Right cardiac atrium (tissue), 5 donors: ENCODE measurements around the gene ECT2. TPM values are rescaled to one million over a fixed set of nuclear protein-coding genes. Genes with fewer than 3 reads are reported as not detected.
"Not testable (repeated sequence)": the region's sequence is repeated elsewhere in the genome, so short reads cannot be mapped to it uniquely, and the experiment has no call there.

Experiments
- ATAC-seq, 2 donors: fragments of 200-7000 bp; cut with Tn5 transposase; one replicate each; pipeline versions ENCODE4 v1.8.0 to v1.9.1; 2020; ENCODE audit warnings: moderate library complexity in 2 of 2, mild to moderate bottlenecking in 1 of 2
- DNase-seq, 3 donors: peaks; one replicate each; pipeline ENCODE4 v3.0.0-alpha.2; 2020
- H3K27ac ChIP-seq: one replicate; pipeline ENCODE4 v1.5.1; 2013; ENCODE audit warnings: mild to moderate bottlenecking, low read length, control low read depth, moderate library complexity
- H3K27me3 ChIP-seq: one replicate; pipeline ENCODE4 v1.6.1; 2013; ENCODE audit not compliant: control insufficient read depth, insufficient read depth
- H3K4me1 ChIP-seq: one replicate; pipeline ENCODE4 v1.6.1; 2013; ENCODE audit warnings: low read length; ENCODE audit not compliant: control insufficient read depth, insufficient read depth
- H3K4me3 ChIP-seq: one replicate; pipeline ENCODE4 v1.5.1; 2013; ENCODE audit warnings: low read length, control low read depth
- H3K9me3 ChIP-seq: one replicate; pipeline ENCODE4 v1.6.1; 2013; ENCODE audit warnings: low read length; ENCODE audit not compliant: control insufficient read depth
- WGBS: extraction: QIAGEN DNeasy Blood & Tissue Kit; methylation state at CpG from one replicate; pipeline ENCODE4 v1.1.7; 2013; 5-methylcytosine and 5-hydroxymethylcytosine counted together
- intact Hi-C, 4 donors: fragments of 100-400 bp; cut with DNase I; formaldehyde crosslinking; loops; one replicate each; pipeline versions ENCODE4 v1.11.0 to v1.14.0; 2022 to 2023
- polyA plus RNA-seq: library from polyadenylated mRNA; stranded (reverse); fragments of 200-250 nt; gene quantifications from one replicate; pipeline ENCODE4 v1.2.3, GENCODE V29; 2013
- total RNA-seq, 4 donors: library from RNA; stranded (reverse); fragmentation: NEBNext Ultra II Directional; extraction: Animal tissue kit (Norgen Biotek cat#: 25700); gene quantifications; one replicate each; pipeline ENCODE4 v1.2.1, GENCODE V29; 2021
- donor health status: healthy with polysubstance abuse.
- donor health status: DM: no; HTN: yes; CAD: no.
- donor health status: DM: no; HTN: no; CAD: no.
- donor health status: DM: no; HTN: yes; CAD: no; lungs with severe emphysema.
- donor health status: DM: yes; HTN: yes; CAD: no.

ECT2 gene
- total and polyA plus RNA-seq, 5 donors: 1.6 to 5.6 (median 5.2) TPM

DNA sequence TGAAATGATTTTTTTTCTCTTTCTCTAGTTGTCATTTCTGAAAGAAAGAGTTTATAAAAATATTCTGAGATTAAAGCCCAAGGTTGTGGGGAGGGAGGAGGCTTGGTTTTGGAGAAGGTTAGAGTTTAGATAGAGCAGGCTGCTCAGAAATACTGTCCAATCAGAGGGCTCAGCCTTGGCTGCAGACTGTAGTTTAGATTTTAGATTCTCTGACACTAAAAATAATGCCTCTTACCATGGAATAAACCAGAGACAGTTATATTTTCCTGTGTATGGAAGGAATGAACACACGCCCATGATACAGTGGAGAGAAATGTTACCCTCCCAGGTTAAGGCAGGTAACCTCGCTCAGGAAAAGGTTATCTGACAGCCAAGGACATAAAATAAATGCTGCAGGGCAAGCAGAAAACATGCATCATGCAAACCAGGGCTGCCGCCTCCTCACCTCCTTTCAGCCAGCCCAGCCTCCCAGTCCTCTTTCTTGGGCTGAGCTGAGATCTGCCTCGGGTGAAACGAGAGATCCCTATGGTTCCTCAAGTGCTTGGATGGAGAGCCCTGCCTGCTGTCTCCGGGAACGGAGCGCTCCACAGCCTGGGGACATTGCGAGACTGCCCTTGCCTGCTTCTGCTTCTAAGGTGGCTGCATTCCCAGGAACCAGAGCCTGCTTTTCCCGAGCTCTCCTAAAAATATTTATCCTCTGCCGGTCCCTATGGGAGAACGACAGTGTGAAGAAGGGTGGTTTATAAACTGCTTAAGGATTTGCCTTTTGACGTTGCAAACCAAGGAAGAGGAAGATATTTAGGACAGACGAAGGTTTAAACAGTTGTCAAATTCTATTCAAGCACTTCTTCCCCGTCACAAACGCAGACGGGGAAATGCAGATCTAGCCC is 40.5 kb upstream of the ECT2 start:
- H3K4me1 ChIP-seq: no peaks in the 10 kb centered on the region
- peak overlapping the region; percentile 89 for H3K4me3 ChIP-seq
- WGBS: 2% methylated on average over 17 of the region's 17 CpGs
- peak overlapping the region; percentile 99 for H3K27ac ChIP-seq
- H3K27me3 ChIP-seq: no peaks in the 10 kb centered on the region
- intact Hi-C loops: loop anchor here in 2 of 4 donors (5.0 kb wide), 1 partner anchor 38 kb away; no protein-coding TSS in a partner anchor
- H3K9me3 ChIP-seq: no peaks in the 10 kb centered on the region
- peak; percentile 49 to 79 (median 75) for DNase-seq
- peak; percentile 60 to 73 for ATAC-seq

DNA sequence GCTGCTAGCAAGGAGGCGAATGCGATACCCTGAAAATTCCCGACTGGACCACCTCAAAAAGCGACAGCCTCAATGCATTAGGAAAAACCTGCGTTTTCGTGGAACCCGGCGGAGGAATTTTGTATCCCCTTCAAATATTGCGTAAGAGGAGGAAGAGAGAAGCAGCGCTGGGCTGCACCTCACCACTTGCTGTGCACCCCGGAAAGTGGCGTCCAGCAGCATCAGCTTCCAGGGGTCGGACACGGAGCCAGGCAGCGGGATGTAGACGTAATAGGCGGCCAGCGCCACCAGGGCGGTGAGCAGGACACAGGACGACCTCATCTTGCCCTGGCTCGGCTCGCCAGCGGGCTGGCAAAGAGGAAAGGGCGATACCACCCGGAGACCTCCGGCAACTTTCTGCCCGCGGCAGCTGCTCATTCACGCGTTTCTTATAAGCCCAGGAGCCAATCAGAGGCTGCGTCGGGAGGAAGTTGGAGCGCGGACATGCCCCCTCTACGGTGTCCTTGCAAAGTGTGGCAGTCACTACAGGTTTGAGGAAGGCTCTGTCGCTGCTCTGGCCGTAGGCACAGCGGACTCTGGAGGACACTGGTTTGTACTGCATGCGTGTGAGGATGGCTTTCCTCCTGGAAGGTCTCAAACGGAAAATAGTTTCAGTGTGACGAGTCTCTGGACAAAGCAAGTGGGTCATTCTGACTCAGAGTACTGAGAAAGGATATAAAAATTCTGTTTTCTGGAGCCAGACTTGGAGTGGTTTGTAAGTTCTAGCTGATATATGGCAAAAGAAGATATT is 39.7 kb upstream of the ECT2 start, which contains the start of gene NCEH1:
TSS of gene NCEH1 (minus strand) at position 404 of the 790 bp plus-strand sequence. CDS start at position 321, 83 bp downstream.
- DNase-seq (peak; percentile 92 to 95 (median 95)), ATAC-seq (peak; percentile 99)
- Histone ChIP-seq H3K27ac (peak within 1 kb of the TSS; percentile 99), H3K9me3 (no peaks in the 10 kb centered on the region), H3K27me3 (no peaks in the 10 kb centered on the region), H3K4me1 (no peaks in the 10 kb centered on the region), H3K4me3 (peak within 1 kb of the TSS; percentile 89)
- under 1% methylated on average over 41 of the region's 41 CpGs for WGBS
- intact Hi-C loops: loop anchor here in 2 of 4 donors (5.0 kb wide), 1 partner anchor 39 kb away; no protein-coding TSS in a partner anchor

DNA sequence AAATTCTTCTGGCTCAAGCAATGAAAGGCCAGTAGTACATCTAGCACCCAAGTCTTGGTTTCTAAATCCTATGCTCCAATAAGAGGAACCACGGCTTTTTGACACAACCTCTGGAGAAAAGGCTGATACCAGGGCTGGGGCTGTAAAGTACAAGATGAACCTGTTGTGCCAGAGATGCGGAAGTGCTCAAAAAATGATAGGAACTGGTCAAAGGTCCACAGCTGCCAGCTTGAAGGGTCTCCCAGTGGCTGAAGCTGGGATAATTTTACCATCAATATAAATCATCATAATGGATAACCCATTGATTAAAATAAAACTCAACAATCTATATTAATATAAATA is 39.1 kb upstream of the ECT2 start:
- peak overlapping the region; percentile 89 for H3K4me3 ChIP-seq
- WGBS: 23% methylated on average over 2 of the region's 2 CpGs
- H3K4me1 ChIP-seq: no peaks in the 10 kb centered on the region
- peak overlapping the region; percentile 99 for H3K27ac ChIP-seq
- intact Hi-C loops: loop anchor here in 2 of 4 donors (5.0 kb wide), 1 partner anchor 39 kb away; no protein-coding TSS in a partner anchor
- DNase-seq (no peak), ATAC-seq (peak; percentile 20 to 45)
- no peaks in the 10 kb centered on the region for H3K9me3 ChIP-seq
- H3K27me3 ChIP-seq: no peaks in the 10 kb centered on the region

DNA sequence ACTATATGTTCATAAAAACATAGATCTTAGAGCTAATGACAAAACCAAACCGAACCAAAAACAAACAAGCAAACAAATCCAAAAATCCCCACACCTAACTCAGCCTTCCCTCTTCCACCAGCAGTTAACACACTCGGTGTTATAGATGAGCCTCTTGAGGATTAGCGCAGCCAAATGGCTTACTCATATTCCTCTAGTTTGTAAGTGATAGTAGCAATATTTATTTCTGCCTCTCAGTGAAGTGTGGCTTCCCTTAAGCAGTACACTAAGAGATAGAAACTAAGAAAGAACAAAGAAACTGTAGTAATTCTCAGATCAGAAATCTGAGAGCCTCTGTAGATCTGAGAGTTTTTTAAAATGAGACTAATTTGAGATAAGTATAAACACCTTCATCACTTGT is 37.2 kb upstream of the ECT2 start:
- Histone ChIP-seq H3K4me3 (no peak overlapping the region), H3K9me3 (no peaks in the 10 kb centered on the region), H3K27me3 (no peaks in the 10 kb centered on the region), H3K4me1 (no peaks in the 10 kb centered on the region), H3K27ac (no peak overlapping the region)
- ATAC-seq: no peak
- 66% methylated on average over 3 of the region's 3 CpGs for WGBS
- no peak for DNase-seq
- intact Hi-C loops: loop anchor here in 2 of 4 donors (5.0 kb wide), 1 partner anchor 41 kb away; no protein-coding TSS in a partner anchor

DNA sequence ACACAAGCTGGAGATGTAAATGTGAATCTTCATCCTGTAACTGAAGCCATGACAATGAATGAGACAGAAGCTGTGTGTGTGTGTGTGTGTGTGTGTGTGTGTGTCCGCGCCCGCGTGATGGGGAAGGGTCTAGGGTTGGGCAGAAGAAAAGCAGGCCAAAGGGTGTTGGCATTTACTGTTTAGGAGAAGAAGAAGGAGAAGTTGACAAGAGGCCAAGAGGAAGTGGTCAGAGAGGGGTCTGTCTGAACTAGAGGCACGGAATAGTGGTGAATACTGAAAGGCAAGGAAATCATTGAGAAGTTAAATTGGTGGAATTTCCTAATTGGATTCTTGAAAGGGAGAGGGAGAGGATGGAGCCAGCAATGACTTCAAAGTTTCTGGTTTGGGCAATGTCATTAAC is 34.0 kb upstream of the ECT2 start:
- no peak overlapping the region for H3K27ac ChIP-seq
- H3K4me1 ChIP-seq: no peaks in the 10 kb centered on the region
- WGBS: 66% methylated on average over 5 of the region's 5 CpGs
- H3K27me3 ChIP-seq: no peaks in the 10 kb centered on the region
- H3K4me3 ChIP-seq: no peak overlapping the region
- H3K9me3 ChIP-seq: no peaks in the 10 kb centered on the region
- intact Hi-C loops: no loop called here
- ATAC-seq (peak; percentile 52 to 62), DNase-seq (peak in 2 of 3 donors; percentile 66 to 80)

DNA sequence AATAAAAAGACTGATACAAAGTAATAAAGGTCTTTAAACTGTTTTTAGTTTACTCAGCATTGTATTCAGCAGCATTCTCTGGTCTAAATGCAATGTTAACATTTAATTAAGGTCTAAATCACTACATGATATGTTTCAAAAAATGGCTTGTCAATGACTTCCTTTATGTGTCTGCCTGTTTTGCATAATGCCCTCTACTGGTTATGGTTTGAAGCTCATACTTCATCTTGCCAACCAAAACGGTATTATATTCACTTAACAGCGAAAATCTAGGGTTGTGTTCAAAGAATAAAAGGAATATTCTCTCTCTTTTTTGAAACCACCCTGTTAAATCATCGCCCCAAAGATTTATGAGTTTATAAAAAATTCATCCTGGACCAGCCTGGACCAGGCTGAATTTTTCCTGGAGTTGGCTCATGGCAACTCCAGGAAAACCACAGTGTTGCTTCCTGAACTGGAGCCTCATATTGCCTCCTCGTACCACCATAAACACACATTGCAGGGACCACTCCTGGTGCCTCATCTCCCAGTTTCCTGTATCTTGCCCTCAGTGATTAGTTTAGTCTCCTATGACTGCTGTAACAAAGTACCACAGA is 32.9 kb upstream of the ECT2 start:
- no peak overlapping the region for H3K4me3 ChIP-seq
- WGBS: 72% methylated on average over 4 of the region's 4 CpGs
- DNase-seq (no peak), ATAC-seq (no peak)
- no peaks in the 10 kb centered on the region for H3K9me3 ChIP-seq
- H3K4me1 ChIP-seq: no peaks in the 10 kb centered on the region
- intact Hi-C loops: no loop called here
- H3K27ac ChIP-seq: no peak overlapping the region
- no peaks in the 10 kb centered on the region for H3K27me3 ChIP-seq

DNA sequence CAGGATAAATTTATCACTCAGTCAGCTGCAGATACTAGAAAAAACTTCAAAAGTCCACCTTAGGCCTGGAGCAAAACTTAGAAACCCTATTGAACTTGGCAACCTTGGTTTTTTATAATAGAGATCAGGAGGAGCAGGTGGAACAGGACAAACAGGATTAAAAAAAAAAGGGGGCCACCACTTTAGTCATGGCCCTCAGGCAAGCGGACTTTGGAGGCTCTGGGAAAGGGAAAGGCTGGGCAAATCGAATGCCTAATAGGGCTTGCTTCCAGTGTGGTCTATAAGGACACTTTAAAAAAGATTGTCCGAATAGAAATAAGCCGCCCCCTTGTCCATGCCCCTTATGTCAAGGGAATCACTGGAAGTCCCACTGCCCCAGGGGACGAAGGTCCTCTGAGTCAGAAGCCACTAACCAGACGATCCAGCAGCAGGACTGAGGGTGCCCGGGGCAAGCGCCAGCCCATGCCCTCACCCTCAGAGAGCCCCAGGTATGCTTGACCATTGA is 27.9 kb upstream of the ECT2 start:
- H3K4me1 ChIP-seq, intact Hi-C loops, DNase-seq, ATAC-seq, H3K27me3 ChIP-seq, H3K27ac ChIP-seq, H3K9me3 ChIP-seq, H3K4me3 ChIP-seq: not testable (repeated sequence)
- 82% methylated on average over 8 of the region's 8 CpGs for WGBS

DNA sequence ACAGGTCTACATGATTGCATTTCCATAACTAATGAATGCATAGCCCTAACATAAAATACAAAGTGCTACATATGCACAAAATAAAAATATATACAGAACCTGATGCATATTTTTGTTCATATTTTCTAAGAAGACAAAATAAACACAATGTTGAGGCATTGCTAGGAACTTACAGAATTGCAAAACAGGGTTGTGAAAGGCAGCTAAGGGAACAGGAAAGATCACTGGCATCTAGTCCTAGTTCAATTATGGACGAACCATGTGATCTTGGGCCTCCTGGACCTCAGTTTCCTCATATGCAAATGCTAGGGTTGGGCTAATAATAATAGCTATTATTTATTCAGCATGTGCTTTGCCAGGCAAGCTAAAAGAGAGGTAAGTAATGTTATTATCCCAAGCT is 24.1 kb upstream of the ECT2 start:
- Histone ChIP-seq H3K27ac (no peak overlapping the region), H3K27me3 (no peaks in the 10 kb centered on the region), H3K4me3 (no peak overlapping the region), H3K4me1 (no peaks in the 10 kb centered on the region), H3K9me3 (no peaks in the 10 kb centered on the region)
- intact Hi-C loops: no loop called here
- ATAC-seq (no peak), DNase-seq (no peak)
- WGBS: 71% methylated on average over 1 of the region's 1 CpG

DNA sequence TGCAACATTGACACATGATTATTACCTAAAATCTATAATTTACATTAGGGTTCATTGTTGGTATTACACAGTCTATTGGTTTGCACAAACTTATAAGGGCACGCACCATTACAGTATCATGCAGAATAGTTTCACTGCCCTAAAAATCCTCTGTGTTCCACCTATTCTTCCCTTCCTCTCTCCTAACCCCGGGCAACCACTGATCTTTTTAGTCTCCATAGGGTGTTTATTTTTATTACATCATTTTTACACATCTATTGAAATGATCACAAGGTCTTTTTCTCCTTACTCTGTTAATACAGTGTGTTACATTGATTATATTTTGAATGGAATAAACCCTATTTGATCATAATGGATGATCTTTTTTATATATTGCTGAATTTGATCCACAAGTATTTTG is 15.5 kb upstream of the ECT2 start:
- Histone ChIP-seq H3K4me3 (no peak overlapping the region), H3K27ac (no peak overlapping the region), H3K27me3 (no peaks in the 10 kb centered on the region), H3K9me3 (no peaks in the 10 kb centered on the region), H3K4me1 (no peaks in the 10 kb centered on the region)
- ATAC-seq (no peak), DNase-seq (no peak)
- WGBS: 82% methylated on average over 2 of the region's 2 CpGs
- intact Hi-C loops: no loop called here

DNA sequence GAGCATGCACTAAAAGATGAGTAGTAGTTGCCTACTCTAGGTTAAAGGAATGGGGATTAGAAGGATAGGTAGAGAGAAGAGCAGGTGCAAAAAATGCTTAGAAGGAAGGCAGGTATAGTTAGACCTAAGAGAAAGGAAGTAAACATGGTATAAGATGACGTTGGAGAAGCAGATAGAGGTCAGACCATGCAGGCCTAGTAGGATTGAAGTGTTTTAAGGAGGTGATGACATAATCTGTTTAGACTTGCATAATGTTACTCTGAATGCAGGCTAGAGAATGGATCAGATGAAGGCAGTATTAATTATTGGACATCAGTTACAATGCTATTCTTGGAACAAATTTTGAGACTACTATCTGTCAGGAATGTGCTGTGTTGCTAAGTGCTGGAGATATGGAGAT is 11.1 kb upstream of the ECT2 start:
- WGBS: 31% methylated on average over 1 of the region's 1 CpG
- Histone ChIP-seq H3K9me3 (no peaks in the 10 kb centered on the region), H3K27me3 (no peaks in the 10 kb centered on the region), H3K4me1 (no peaks in the 10 kb centered on the region), H3K4me3 (no peak overlapping the region), H3K27ac (no peak overlapping the region)
- ATAC-seq: no peak
- intact Hi-C loops: no loop called here
- no peak for DNase-seq
